GM12801 (cell line): ENCODE results near the gene TMEM82.

ENCODE experiments used
- TF ChIP-seq, protein P1 (sequence below): IDR thresholded peaks from one replicate; pipeline ENCODE4 v1.5.1; 2011; ENCODE audit warnings: control low read depth; ENCODE audit not compliant: insufficient read length; ENCODE audit errors: extremely low read depth

Gene TMEM82

DNA sequence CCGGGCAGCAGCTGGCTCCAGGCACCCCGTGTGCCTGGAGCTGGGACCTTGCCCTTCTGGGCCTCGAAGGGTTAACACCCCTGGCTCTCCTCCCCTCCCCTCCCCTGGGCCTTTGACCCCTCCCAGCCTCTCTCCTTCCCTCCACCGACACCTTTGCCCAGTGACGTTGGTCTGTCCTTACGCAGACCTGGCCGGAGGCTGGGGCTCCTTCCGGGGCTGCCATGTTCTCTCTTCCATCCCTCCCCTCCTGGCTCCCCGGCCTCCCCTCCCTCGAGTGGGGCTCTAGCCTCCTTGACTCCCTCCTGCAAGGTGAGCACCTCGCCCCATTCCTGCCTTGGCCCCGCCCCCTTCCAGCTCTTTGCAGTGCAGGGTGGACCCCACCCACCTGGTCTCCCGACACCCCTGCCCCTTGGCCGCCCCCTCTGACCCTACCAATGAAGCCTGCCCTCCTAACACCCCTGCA is at the start of gene TMEM82:
TSS of gene TMEM82 (plus strand) at position 161 of the 463 bp plus-strand sequence. CDS start at position 222, 61 bp downstream.
- TF ChIP-seq, protein P1, sequence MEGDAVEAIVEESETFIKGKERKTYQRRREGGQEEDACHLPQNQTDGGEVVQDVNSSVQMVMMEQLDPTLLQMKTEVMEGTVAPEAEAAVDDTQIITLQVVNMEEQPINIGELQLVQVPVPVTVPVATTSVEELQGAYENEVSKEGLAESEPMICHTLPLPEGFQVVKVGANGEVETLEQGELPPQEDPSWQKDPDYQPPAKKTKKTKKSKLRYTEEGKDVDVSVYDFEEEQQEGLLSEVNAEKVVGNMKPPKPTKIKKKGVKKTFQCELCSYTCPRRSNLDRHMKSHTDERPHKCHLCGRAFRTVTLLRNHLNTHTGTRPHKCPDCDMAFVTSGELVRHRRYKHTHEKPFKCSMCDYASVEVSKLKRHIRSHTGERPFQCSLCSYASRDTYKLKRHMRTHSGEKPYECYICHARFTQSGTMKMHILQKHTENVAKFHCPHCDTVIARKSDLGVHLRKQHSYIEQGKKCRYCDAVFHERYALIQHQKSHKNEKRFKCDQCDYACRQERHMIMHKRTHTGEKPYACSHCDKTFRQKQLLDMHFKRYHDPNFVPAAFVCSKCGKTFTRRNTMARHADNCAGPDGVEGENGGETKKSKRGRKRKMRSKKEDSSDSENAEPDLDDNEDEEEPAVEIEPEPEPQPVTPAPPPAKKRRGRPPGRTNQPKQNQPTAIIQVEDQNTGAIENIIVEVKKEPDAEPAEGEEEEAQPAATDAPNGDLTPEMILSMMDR, result no peak

DNA sequence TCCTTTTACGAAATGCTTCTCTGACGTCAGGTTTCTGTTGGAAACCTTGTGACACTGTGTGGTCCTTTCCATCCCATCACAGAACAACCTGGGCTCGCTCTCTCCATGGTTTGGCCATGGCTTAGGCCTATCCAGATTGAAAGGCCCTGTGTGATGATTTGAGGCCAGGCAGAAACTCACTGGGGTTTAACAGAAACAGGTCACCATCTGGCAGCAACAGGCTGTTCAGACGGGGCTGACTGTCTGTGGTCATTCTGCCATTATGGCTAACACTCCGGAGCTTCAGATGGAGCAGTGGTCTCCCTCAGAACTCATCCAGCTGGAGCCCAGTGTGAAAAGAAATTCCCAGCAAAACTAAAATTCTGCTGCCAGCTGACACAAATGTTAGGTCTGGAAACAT is 48.9 kb upstream of the TMEM82 start:
- TF ChIP-seq, protein P1, result no peak

DNA sequence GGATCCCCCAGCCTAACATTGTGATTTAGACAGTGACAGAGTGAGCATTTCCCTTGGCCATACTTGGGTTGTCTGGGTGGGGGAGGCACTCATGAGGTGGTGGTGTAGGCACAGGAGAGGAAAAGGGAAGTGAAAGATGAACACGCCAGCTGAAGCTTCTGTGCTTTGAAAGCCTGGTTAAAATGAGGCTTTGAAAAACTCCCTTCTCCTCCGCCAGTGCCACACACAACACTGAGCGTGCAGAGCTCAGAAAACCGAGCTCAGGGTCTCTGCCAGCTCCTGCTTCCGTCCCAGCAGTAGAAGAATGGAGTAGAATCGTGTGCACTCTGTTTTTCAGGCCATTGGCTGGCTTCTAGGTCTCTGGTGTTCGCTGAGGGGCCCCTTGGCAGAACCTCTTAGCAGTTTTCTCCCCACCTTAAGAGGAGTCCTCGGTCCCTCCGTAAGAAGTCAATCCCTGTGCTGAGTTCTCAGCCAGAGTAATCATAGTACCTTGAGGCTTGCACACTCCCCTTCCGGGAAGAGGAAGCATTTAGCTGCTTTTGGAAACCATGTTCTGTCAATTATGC is 45.3 kb upstream of the TMEM82 start:
- TF ChIP-seq, protein P1, result no peak

DNA sequence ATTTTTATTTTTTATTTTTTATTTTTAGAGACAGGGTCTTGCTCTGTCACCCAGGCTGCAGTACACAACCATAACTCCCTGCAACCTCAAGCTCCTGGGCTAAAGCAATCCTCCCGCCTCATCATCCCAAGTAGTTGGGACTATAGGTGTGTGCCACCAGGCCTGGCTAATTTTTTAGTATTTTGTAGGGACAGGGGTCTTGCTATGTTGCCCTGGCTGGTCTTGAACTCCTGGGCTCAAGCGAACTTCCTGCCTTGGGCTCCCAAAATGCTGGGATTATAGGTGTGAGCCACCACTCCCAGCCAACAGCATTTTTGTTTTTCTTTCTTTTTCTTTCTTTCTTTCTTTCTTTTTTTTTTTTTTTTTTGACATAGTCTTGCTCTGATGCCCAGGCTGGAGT is 44.1 kb upstream of the TMEM82 start:
- TF ChIP-seq, protein P1, result no peak

DNA sequence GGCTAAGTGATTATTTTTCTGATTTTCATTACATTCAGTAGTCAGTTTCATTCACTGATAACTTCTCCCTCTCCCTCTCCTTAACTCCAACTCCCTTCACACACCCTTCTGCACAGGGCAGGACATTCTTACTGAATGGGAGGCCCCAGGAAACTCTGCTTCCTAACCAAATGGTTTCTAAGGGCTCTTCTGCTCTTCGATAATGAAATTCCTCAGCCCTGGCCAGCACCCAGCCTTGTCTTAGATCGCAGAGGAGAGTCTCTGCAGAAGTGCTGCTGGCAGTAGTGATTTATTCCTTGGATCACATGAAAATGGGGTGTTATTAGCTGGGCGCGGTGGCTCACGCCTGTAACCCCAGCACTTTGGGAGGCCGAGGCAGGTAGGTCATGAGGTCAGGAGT is 41.8 kb upstream of the TMEM82 start:
- TF ChIP-seq, protein P1, result no peak

DNA sequence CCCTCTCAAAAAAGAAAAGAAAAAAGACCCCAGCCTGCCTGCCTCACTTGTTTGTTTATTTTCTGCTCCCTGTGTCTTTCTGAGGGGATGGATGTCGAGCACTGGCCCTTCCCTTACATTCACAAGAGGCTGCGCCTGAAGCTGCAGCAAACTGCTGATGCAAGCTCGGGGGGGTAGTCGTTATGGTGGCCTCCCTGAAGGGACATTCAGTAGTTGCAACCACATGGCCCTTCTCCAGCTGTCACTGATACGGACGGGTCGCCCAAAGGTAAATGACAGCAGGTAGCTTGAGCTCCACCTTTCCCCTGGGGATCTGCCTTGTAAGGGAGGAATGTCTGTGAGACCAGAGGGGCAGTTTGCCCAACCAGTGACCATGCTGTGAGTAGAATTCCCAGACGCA is 40.5 kb upstream of the TMEM82 start:
- TF ChIP-seq, protein P1, result no peak

DNA sequence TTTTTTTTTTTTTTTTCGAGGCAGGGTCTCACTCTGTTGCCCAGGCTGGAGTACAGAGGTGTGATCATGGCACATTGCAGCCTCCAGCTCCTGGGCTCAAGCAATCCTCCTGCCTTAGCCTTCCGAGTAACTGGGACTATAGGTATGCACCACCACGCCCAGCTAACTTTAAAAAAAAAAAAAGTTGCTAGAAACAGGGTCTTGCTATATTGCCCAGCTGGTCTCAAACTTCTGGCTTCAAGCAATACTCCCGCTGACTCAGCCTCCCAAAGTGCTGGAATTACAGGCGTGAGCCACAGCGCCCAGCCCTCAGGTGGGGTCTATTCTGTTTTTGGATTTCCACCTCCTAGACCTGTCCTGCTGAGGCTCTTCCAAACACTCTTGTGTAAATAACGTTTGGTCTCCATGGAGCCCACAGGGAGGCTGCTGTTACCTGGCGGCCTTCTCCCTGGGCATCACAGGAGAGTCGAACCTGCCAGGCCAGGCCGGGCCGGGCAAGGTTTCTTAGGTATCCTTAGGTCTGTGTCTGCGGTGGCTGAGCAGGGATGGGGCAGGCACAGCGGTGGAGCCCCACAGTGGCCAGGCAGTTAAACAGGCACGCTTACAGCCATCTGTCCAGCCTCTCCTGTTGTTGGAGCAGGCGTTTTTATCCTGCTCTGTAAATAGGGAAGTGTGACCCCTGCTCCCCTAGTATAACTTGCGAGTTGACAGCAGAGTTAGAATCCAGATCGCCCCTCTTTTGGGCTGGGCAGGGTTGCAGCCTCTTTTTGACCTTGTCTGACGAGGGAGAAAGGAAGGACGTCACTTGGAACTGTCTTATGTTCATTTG is 39.4 kb upstream of the TMEM82 start:
- TF ChIP-seq, protein P1, result no peak
